Panc1 (cell line): ENCODE data around the gene HSDL1. TPM values are rescaled to one million over a fixed set of nuclear protein-coding genes. Genes with fewer than 3 reads are reported as not detected.

Experiments
- ATAC-seq: fragments of 200-7000 bp; cut with Tn5 transposase; 2 replicates; pipeline ENCODE4 v1.9.1; 2020; ENCODE audit warnings: mild to moderate bottlenecking, moderate library complexity
- BruUV-seq: library from RNA; stranded (reverse); fragments of 400-500 nt; replicated peaks from 2 replicates; lab custom pipeline; 2021; lab: Mats Ljungman, UMichigan
- CTCF ChIA-PET: fragments of 300-600 bp; sonication (Branson Sonifier 250); formaldehyde crosslinking; loops from one replicate; lab custom pipeline; 2022; ENCODE audit warnings: antibody characterized with exemption; lab: Charles Lee
- POLR2A ChIA-PET: fragments of 300-600 bp; sonication (Branson Sonifier 250); formaldehyde crosslinking; loops from one replicate; lab custom pipeline; 2022; ENCODE audit warnings: antibody characterized with exemption; lab: Charles Lee
- DNase-seq: peaks from one replicate; pipeline ENCODE4 v3.0.0-alpha.2; 2010; ENCODE audit warnings: low read depth, low spot score
- H3K27ac ChIP-seq: 2 replicates; pipeline ENCODE4 v1.5.1; 2011; ENCODE audit warnings: mild to moderate bottlenecking, low read length, inconsistent platforms
- H3K27me3 ChIP-seq: fragments of 200-500 bp; sonication (Bioruptor generic); 2 replicates; pipeline ENCODE4 v1.6.0; 2014; ENCODE audit warnings: low read length, inconsistent platforms; ENCODE audit not compliant: control insufficient read depth, insufficient read depth
- H3K36me3 ChIP-seq: fragments of 200-500 bp; sonication (Bioruptor generic); 2 replicates; pipeline ENCODE4 v1.5.1; 2014; ENCODE audit warnings: inconsistent platforms, mild to moderate bottlenecking, low read length, moderate library complexity; ENCODE audit not compliant: control insufficient read depth, insufficient read depth
- H3K4me1 ChIP-seq: 2 replicates; pipeline ENCODE4 v1.5.1; 2011; ENCODE audit warnings: inconsistent platforms, mild to moderate bottlenecking, low read length, moderate library complexity; ENCODE audit not compliant: control insufficient read depth, insufficient read depth
- H3K4me3 ChIP-seq, 2 experiments: 2 replicates each; pipeline ENCODE4 v1.5.1; 2011 to 2012; ENCODE audit warnings: low read depth in 2 of 2, low read length in 2 of 2, mild to moderate bottlenecking in 2 of 2, inconsistent platforms in 1 of 2, moderate library complexity in 1 of 2
- H3K9me3 ChIP-seq: fragments of 200-500 bp; sonication (Bioruptor generic); 2 replicates; pipeline ENCODE4 v1.5.1; 2014; ENCODE audit warnings: low read depth, mild to moderate bottlenecking, inconsistent platforms, low read length, moderate library complexity; ENCODE audit not compliant: control insufficient read depth, insufficient read depth
- POLR2AphosphoS5 ChIP-seq: IDR thresholded peaks from 2 replicates; pipeline ENCODE4 v1.6.1; 2012; ENCODE audit warnings: mild to moderate bottlenecking, low read depth, low read length, moderate library complexity
- SIN3A ChIP-seq: IDR thresholded peaks from 2 replicates; pipeline ENCODE4 v1.6.1; 2012; ENCODE audit warnings: low read depth, mild to moderate bottlenecking, low read length, moderate library complexity, borderline replicate concordance; ENCODE audit not compliant: insufficient read depth
- TCF7L2 ChIP-seq: IDR thresholded peaks from 2 replicates; pipeline ENCODE4 v1.6.1; 2011; ENCODE audit warnings: mild to moderate bottlenecking, low read depth, low read length, inconsistent platforms
- in situ Hi-C: cut with HindIII; loops from 2 replicates; pipeline ENCODE4 v1.10.0; 2016; ENCODE audit warnings: low sequenced_read_pairs, low pct_unique_long_range_greater_than_20kb
- intact Hi-C: fragments of 100-400 bp; cut with micrococcal nuclease; formaldehyde crosslinking; loops from one replicate; pipeline ENCODE4 v1.10.0; 2022; ENCODE audit not compliant: unreplicated experiment
- total RNA-seq: library from RNA; stranded (reverse); gene quantifications from one replicate; pipeline ENCODE4 v1.2.1, GENCODE V29; 2021; ENCODE audit not compliant: unreplicated experiment
- TF ChIP-seq, protein P1 (sequence below), 2 experiments: IDR thresholded peaks; 2 replicates each; pipeline ENCODE4 v1.6.1; 2011 to 2012; ENCODE audit warnings: low read depth in 2 of 2, control low read depth in 1 of 2, low read length in 1 of 2, mild to moderate bottlenecking in 1 of 2, moderate library complexity in 1 of 2; ENCODE audit not compliant: insufficient read depth in 1 of 2
- TF ChIP-seq, protein P2 (sequence below): fragments of 450-650 bp; IDR thresholded peaks from 2 replicates; pipeline ENCODE4 v1.5.1; 2017; ENCODE audit warnings: mild to moderate bottlenecking

The HSDL1 gene
- total RNA-seq, 1 experiment from 2014 or later: 24.6 TPM

DNA sequence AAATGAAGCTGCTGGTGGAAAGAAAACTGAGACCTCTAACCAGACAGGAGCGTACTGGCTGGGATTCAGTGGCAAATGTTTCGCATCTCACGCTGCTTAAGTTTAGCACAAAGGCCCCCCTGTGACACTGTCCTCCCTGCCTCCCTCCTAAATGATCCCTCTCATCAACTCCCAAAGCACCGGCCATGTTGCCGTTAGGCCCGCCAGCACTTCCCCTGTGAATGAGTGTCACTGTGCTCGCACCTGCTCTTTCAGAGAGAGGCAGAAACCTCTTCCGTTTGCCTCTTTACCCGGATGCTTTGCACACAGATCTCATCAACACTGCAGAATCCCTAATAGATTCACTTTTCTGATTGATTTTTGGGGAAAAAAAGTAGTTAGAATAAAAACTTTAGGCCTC, 54.8 kb downstream of the HSDL1 start:
- no peak for ATAC-seq
- Histone ChIP-seq H3K9me3 (no peaks in the 10 kb centered on the region), H3K4me3 (no peak overlapping the region), H3K4me1 (no peaks in the 10 kb centered on the region), H3K27ac (no peak overlapping the region), H3K36me3 (peaks cover 7% of the 10 kb centered on the region), H3K27me3 (no peaks in the 10 kb centered on the region)
- CTCF ChIA-PET: no interaction called here
- no peak for DNase-seq
- TF ChIP-seq, protein P1, sequence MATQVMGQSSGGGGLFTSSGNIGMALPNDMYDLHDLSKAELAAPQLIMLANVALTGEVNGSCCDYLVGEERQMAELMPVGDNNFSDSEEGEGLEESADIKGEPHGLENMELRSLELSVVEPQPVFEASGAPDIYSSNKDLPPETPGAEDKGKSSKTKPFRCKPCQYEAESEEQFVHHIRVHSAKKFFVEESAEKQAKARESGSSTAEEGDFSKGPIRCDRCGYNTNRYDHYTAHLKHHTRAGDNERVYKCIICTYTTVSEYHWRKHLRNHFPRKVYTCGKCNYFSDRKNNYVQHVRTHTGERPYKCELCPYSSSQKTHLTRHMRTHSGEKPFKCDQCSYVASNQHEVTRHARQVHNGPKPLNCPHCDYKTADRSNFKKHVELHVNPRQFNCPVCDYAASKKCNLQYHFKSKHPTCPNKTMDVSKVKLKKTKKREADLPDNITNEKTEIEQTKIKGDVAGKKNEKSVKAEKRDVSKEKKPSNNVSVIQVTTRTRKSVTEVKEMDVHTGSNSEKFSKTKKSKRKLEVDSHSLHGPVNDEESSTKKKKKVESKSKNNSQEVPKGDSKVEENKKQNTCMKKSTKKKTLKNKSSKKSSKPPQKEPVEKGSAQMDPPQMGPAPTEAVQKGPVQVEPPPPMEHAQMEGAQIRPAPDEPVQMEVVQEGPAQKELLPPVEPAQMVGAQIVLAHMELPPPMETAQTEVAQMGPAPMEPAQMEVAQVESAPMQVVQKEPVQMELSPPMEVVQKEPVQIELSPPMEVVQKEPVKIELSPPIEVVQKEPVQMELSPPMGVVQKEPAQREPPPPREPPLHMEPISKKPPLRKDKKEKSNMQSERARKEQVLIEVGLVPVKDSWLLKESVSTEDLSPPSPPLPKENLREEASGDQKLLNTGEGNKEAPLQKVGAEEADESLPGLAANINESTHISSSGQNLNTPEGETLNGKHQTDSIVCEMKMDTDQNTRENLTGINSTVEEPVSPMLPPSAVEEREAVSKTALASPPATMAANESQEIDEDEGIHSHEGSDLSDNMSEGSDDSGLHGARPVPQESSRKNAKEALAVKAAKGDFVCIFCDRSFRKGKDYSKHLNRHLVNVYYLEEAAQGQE (IDR thresholded peaks at IDR 0.05; ENCODE audit: insufficient read depth in 1 of 2, low read depth in 2 of 2, low read length in 1 of 2): no peak
- TF ChIP-seq SIN3A (no peak), TCF7L2 (no peak), POLR2AphosphoS5 (no peak)
- TF ChIP-seq, protein P2, sequence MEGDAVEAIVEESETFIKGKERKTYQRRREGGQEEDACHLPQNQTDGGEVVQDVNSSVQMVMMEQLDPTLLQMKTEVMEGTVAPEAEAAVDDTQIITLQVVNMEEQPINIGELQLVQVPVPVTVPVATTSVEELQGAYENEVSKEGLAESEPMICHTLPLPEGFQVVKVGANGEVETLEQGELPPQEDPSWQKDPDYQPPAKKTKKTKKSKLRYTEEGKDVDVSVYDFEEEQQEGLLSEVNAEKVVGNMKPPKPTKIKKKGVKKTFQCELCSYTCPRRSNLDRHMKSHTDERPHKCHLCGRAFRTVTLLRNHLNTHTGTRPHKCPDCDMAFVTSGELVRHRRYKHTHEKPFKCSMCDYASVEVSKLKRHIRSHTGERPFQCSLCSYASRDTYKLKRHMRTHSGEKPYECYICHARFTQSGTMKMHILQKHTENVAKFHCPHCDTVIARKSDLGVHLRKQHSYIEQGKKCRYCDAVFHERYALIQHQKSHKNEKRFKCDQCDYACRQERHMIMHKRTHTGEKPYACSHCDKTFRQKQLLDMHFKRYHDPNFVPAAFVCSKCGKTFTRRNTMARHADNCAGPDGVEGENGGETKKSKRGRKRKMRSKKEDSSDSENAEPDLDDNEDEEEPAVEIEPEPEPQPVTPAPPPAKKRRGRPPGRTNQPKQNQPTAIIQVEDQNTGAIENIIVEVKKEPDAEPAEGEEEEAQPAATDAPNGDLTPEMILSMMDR: no peak
- POLR2A ChIA-PET: no interaction called here
- in situ Hi-C loops (no loop called here), intact Hi-C loops (no loop called here)
- no TSS peak for BruUV-seq

DNA sequence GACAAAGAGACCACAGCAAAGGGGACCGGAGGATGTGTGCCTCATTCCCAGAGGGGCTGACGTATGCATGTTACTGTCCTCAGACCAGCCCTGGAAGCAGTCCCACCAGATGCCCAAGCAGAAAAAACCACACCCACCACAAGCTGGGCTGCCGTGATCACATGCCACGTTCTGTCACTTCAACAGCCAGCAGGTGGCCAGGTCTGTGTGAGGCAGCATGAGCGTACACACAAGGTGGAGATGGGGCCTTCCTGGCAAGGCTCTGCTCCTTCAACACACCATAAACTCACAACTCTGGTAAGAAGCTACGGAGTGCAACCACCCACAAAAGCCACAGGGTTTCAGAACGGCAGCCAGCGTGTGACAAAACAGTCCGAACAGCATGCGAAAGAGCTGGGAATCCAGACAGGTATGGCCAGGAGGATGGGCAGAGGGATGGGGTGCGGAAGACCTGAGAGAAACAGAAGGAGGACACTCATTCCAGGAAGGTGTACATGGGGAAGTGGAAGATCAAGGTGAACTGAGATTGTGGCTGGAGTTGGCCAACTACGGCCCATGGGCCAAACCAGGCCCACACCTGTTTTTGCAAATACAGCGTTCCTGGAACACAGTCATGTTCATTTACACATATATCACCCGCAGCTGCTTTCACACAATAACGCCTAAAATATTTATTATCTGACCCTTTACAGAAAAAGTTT, 56.1 kb downstream of the HSDL1 start:
- ChIA-PET POLR2A (no interaction called here), CTCF (interaction anchor here (1.1 kb wide), 1 partner anchor 12 kb away, joined by 3 read pairs; no protein-coding TSS in a partner anchor)
- no peak for ATAC-seq
- H3K4me1 ChIP-seq: no peaks in the 10 kb centered on the region
- H3K4me3 ChIP-seq: no peak overlapping the region
- H3K27ac ChIP-seq: no peak overlapping the region
- H3K9me3 ChIP-seq: no peaks in the 10 kb centered on the region
- intact Hi-C loops (no loop called here), in situ Hi-C loops (no loop called here)
- TF ChIP-seq TCF7L2 (no peak), SIN3A (no peak), POLR2AphosphoS5 (no peak)
- TF ChIP-seq, protein P1 (IDR thresholded peaks at IDR 0.05; ENCODE audit: insufficient read depth in 1 of 2, low read depth in 2 of 2, low read length in 1 of 2): no peak
- TF ChIP-seq, protein P2: no peak
- no peak for DNase-seq
- peaks cover 7% of the 10 kb centered on the region for H3K36me3 ChIP-seq
- BruUV-seq: no TSS peak
- H3K27me3 ChIP-seq: no peaks in the 10 kb centered on the region
